H9 (cell line): ENCODE data around the gene KIAA1328. TPM values are rescaled to one million over a fixed set of nuclear protein-coding genes. Genes with fewer than 3 reads are reported as not detected.

ENCODE experiments used
- DNase-seq: peaks from one replicate; pipeline ENCODE4 v3.0.0-alpha.2; 2017
- H2AFZ ChIP-seq: one replicate; pipeline ENCODE4 v1.6.1; 2013; ENCODE audit warnings: mild to moderate bottlenecking, low read length, control low read depth, moderate library complexity
- H2AK5ac ChIP-seq: 2 replicates; pipeline ENCODE4 v1.6.1; 2013; ENCODE audit warnings: low read length, control low read depth, mixed read lengths; ENCODE audit not compliant: insufficient read length
- H2BK120ac ChIP-seq: one replicate; pipeline ENCODE4 v1.6.1; 2013; ENCODE audit warnings: low read depth, mild to moderate bottlenecking, low read length, control low read depth, inconsistent platforms; ENCODE audit not compliant: poor library complexity, severe bottlenecking
- H2BK12ac ChIP-seq: 2 replicates; pipeline ENCODE4 v1.6.1; 2013; ENCODE audit warnings: low read length, control low read depth, mixed read lengths, low read depth; ENCODE audit not compliant: insufficient read length
- H2BK15ac ChIP-seq: 2 replicates; pipeline ENCODE4 v1.6.1; 2013; ENCODE audit warnings: low read depth, low read length, control low read depth
- H2BK20ac ChIP-seq: one replicate; pipeline ENCODE4 v1.6.1; 2013; ENCODE audit warnings: low read depth, mild to moderate bottlenecking, low read length, control low read depth, inconsistent platforms; ENCODE audit not compliant: poor library complexity, severe bottlenecking
- H2BK5ac ChIP-seq: 2 replicates; pipeline ENCODE4 v1.6.1; 2013; ENCODE audit warnings: low read length, control low read depth, mixed read lengths; ENCODE audit not compliant: insufficient read length
- H3K14ac ChIP-seq: 2 replicates; pipeline ENCODE4 v1.6.1; 2013; ENCODE audit warnings: low read length, control low read depth; ENCODE audit not compliant: insufficient read depth
- H3K18ac ChIP-seq: 2 replicates; pipeline ENCODE4 v1.6.1; 2013; ENCODE audit warnings: low read depth, mild to moderate bottlenecking, mixed read lengths, low read length, control low read depth; ENCODE audit not compliant: insufficient read length
- H3K23ac ChIP-seq: 2 replicates; pipeline ENCODE4 v1.6.1; 2013; ENCODE audit warnings: low read length, control low read depth, mixed read lengths, low read depth; ENCODE audit not compliant: insufficient read length
- H3K23me2 ChIP-seq: 2 replicates; pipeline ENCODE4 v1.6.1; 2013; ENCODE audit warnings: low read depth, mild to moderate bottlenecking, mixed read lengths, low read length, control low read depth; ENCODE audit not compliant: insufficient read length, poor library complexity, severe bottlenecking
- H3K27ac ChIP-seq: 2 replicates; pipeline ENCODE4 v1.5.1; 2013; ENCODE audit warnings: low read length, control low read depth, mixed read lengths, low read depth; ENCODE audit not compliant: insufficient read length
- H3K27me3 ChIP-seq: 2 replicates; pipeline ENCODE4 v1.6.1; 2013; ENCODE audit warnings: low read length, control low read depth, inconsistent platforms; ENCODE audit not compliant: insufficient read depth
- H3K4ac ChIP-seq: 2 replicates; pipeline ENCODE4 v1.6.1; 2013; ENCODE audit warnings: low read depth, mild to moderate bottlenecking, control low read depth, inconsistent platforms, low read length, moderate library complexity
- H3K4me1 ChIP-seq: 2 replicates; pipeline ENCODE4 v1.6.1; 2013; ENCODE audit warnings: low read length, control low read depth, inconsistent platforms; ENCODE audit not compliant: insufficient read depth
- H3K4me2 ChIP-seq: 2 replicates; pipeline ENCODE4 v1.6.1; 2013; ENCODE audit warnings: low read length, control low read depth, mixed read lengths; ENCODE audit not compliant: insufficient read length, insufficient read depth
- H3K56ac ChIP-seq: 2 replicates; pipeline ENCODE4 v1.6.1; 2013; ENCODE audit warnings: low read depth, mild to moderate bottlenecking, mixed read lengths, low read length, control low read depth; ENCODE audit not compliant: insufficient read length
- H3K79me1 ChIP-seq: 2 replicates; pipeline ENCODE4 v1.6.1; 2013; ENCODE audit warnings: low read depth, mild to moderate bottlenecking, moderate library complexity, low read length, control low read depth, inconsistent platforms; ENCODE audit not compliant: insufficient read depth, poor library complexity, severe bottlenecking
- H3K79me2 ChIP-seq: 2 replicates; pipeline ENCODE4 v1.6.1; 2013; ENCODE audit warnings: low read length, control low read depth, inconsistent platforms; ENCODE audit not compliant: insufficient read depth
- H3K9ac ChIP-seq: 2 replicates; pipeline ENCODE4 v1.6.1; 2013; ENCODE audit warnings: low read length, control low read depth, mixed read lengths; ENCODE audit not compliant: insufficient read length; ENCODE audit errors: extremely low read depth
- H3K9me3 ChIP-seq: one replicate; pipeline ENCODE4 v1.6.1; 2013; ENCODE audit warnings: low read depth, low read length, inconsistent platforms; ENCODE audit not compliant: control insufficient read depth
- H3T11ph ChIP-seq: one replicate; pipeline ENCODE4 v1.6.1; 2013; ENCODE audit warnings: mild to moderate bottlenecking, low read length, control low read depth, inconsistent platforms
- H4K20me1 ChIP-seq: one replicate; pipeline ENCODE4 v1.6.1; 2013; ENCODE audit not compliant: control insufficient read depth, insufficient read length, insufficient read depth
- H4K5ac ChIP-seq: 2 replicates; pipeline ENCODE4 v1.6.1; 2013; ENCODE audit warnings: low read depth, mild to moderate bottlenecking, mixed read lengths, low read length, control low read depth; ENCODE audit not compliant: insufficient read length
- H4K8ac ChIP-seq: replicated peaks from 2 replicates; pipeline ENCODE4 v1.6.1; 2013; ENCODE audit warnings: low read length, control low read depth, mixed read lengths, low read depth; ENCODE audit not compliant: insufficient read length
- H4K91ac ChIP-seq: 2 replicates; pipeline ENCODE4 v1.6.1; 2013; ENCODE audit warnings: low read depth, mild to moderate bottlenecking, moderate library complexity, mixed read lengths, low read length, control low read depth; ENCODE audit not compliant: insufficient read length
- H3K27ac Mint-ChIP-seq, 3 experiments: 2 replicates in 2 of 3; 3 replicates in 1 of 3; pipeline ENCODE4 v1.8.0; 2020 to 2021; ENCODE audit warnings: mixed read lengths in 3 of 3, mild to moderate bottlenecking in 1 of 3, moderate library complexity in 1 of 3
- H3K27me3 Mint-ChIP-seq: 2 replicates; pipeline ENCODE4 v1.8.0; 2021; ENCODE audit warnings: low read depth, mild to moderate bottlenecking, moderate library complexity, mixed read lengths
- H3K36me3 Mint-ChIP-seq, 3 experiments: 2 replicates in 2 of 3; 3 replicates in 1 of 3; pipeline ENCODE4 v1.8.0; 2020 to 2021; ENCODE audit warnings: low read depth in 3 of 3, mixed read lengths in 3 of 3; ENCODE audit not compliant: insufficient read depth in 1 of 3
- H3K4me1 Mint-ChIP-seq, 2 experiments: 2 replicates each; pipeline ENCODE4 v1.8.0; 2020; ENCODE audit warnings: mixed read lengths in 2 of 2
- H3K4me3 Mint-ChIP-seq, 2 experiments: 2 replicates in 1 of 2; 3 replicates in 1 of 2; pipeline ENCODE4 v1.8.0; 2020 to 2021; ENCODE audit warnings: mild to moderate bottlenecking in 2 of 2, mixed read lengths in 2 of 2, moderate library complexity in 1 of 2
- H3K9me3 Mint-ChIP-seq, 2 experiments: 2 replicates in 1 of 2; 3 replicates in 1 of 2; pipeline ENCODE4 v1.8.0; 2020; ENCODE audit warnings: mild to moderate bottlenecking in 2 of 2, mixed read lengths in 2 of 2, moderate library complexity in 1 of 2
- WGBS: extraction: QIAGEN DNeasy Blood & Tissue Kit; methylation state at CpG from one replicate; pipeline ENCODE4 v1.1.7; 2013; ENCODE audit warnings: missing lambda C conversion rate, low lambda C conversion rate, mixed read lengths; ENCODE audit not compliant: insufficient read length; ENCODE audit errors: extremely low coverage; 5-methylcytosine and 5-hydroxymethylcytosine counted together
- total RNA-seq: library from RNA; stranded (reverse); gene quantifications from 2 replicates; pipeline ENCODE4 v1.2.1, GENCODE V29; 2021
- TF ChIP-seq, protein P1 (sequence below): fragments of 200-600 bp; sonication (generic); conservative IDR thresholded peaks from 3 replicates; pipeline ENCODE4 v1.8.0; 2021; ENCODE audit warnings: antibody characterized with exemption, mild to moderate bottlenecking

KIAA1328 gene
- total RNA-seq, 1 experiment from 2014 or later, result 4.9 TPM

DNA sequence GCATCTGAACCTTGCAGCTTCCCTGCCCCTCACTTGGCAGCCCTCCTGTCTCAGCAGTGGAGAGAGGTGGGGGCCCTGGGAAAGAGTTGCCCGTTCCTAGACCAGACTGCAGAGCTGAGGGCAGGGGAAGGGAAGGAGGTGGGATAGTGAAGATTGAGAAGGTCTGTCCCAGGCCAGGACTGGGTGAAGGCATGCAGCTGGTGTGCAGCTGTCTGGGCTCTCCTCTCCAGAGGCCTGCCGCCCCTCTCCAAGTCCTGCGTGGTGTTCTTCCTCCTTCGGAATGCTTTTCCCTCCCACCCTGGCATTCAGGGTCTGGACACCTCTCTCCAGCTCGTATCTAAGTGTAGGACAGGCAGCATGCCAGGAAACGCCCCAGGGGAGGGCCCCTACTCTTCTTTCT, 413.2 kb downstream of the KIAA1328 start:
- no peaks in the 10 kb centered on the region for H3K36me3 Mint-ChIP-seq
- H2AFZ ChIP-seq, result no peak overlapping the region
- H3K9me3 Mint-ChIP-seq, result no peaks in the 10 kb centered on the region
- no peak overlapping the region for H3K23ac ChIP-seq
- H2BK5ac ChIP-seq, result no peak overlapping the region
- H3K27me3 ChIP-seq, result no peaks in the 10 kb centered on the region
- H3K27me3 Mint-ChIP-seq, result peaks cover 44% of the 10 kb centered on the region
- H4K20me1 ChIP-seq, result no peaks in the 10 kb centered on the region
- no peak overlapping the region for H2BK120ac ChIP-seq
- no peak overlapping the region for H3K4ac ChIP-seq
- H3K4me1 Mint-ChIP-seq, result peaks cover 9 to 15% of the 10 kb centered on the region in 2 experiments
- H3K79me1 ChIP-seq, result no peaks in the 10 kb centered on the region
- H3T11ph ChIP-seq, result no peak overlapping the region
- H3K4me3 Mint-ChIP-seq, result no peak overlapping the region
- no peaks in the 10 kb centered on the region for H3K79me2 ChIP-seq
- no peak overlapping the region for H4K5ac ChIP-seq
- no peak overlapping the region for H3K4me2 ChIP-seq
- no peak overlapping the region for H3K27ac Mint-ChIP-seq
- H3K23me2 ChIP-seq, result no peaks in the 10 kb centered on the region
- no peak overlapping the region for H3K14ac ChIP-seq
- no CpG with 5 or more reads among the region's 6 CpGs for WGBS
- no peak overlapping the region for H4K91ac ChIP-seq
- no peak overlapping the region for H2AK5ac ChIP-seq
- H3K9me3 ChIP-seq, result no peaks in the 10 kb centered on the region
- DNase-seq, result no peak
- H2BK20ac ChIP-seq, result no peak overlapping the region
- no peak overlapping the region for H3K27ac ChIP-seq
- H3K4me1 ChIP-seq, result peaks cover 3% of the 10 kb centered on the region
- H3K9ac ChIP-seq, result no peak overlapping the region
- no peak overlapping the region for H3K18ac ChIP-seq
- no peak overlapping the region for H4K8ac ChIP-seq
- no peak overlapping the region for H2BK12ac ChIP-seq
- no peak overlapping the region for H2BK15ac ChIP-seq
- no peak overlapping the region for H3K56ac ChIP-seq
- TF ChIP-seq, protein P1, sequence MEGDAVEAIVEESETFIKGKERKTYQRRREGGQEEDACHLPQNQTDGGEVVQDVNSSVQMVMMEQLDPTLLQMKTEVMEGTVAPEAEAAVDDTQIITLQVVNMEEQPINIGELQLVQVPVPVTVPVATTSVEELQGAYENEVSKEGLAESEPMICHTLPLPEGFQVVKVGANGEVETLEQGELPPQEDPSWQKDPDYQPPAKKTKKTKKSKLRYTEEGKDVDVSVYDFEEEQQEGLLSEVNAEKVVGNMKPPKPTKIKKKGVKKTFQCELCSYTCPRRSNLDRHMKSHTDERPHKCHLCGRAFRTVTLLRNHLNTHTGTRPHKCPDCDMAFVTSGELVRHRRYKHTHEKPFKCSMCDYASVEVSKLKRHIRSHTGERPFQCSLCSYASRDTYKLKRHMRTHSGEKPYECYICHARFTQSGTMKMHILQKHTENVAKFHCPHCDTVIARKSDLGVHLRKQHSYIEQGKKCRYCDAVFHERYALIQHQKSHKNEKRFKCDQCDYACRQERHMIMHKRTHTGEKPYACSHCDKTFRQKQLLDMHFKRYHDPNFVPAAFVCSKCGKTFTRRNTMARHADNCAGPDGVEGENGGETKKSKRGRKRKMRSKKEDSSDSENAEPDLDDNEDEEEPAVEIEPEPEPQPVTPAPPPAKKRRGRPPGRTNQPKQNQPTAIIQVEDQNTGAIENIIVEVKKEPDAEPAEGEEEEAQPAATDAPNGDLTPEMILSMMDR, result no peak
